OCI-M1 (cell line): Measurements from ENCODE around the gene NKAIN2.
"Not testable (repeated sequence)": the region's sequence is repeated elsewhere in the genome, so short reads cannot be mapped to it uniquely, and the experiment has no call there.

Experiments used
- DNase-seq: peaks from one replicate; lab custom pipeline; 2025; lab: John Stamatoyannopoulos, UW

NKAIN2 gene

DNA sequence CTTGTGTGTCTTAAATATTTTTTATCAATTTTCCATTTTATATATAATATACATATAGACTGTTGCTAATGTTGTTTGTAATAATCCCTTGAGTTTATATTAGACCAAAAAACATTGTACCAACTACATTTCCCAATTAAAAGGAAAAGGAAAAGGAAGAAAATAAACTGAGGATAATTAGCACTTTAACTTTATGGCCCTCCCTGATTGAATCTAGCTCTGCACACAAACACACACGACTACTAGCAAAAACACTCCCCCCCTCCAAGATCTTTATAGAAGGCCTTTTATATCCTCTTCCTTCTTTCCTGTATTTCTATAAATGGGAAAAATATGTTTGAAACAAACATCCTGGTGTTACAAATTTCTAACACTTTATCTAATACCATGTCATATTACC lies 276.8 kb downstream of the NKAIN2 start:
- no peak for DNase-seq

DNA sequence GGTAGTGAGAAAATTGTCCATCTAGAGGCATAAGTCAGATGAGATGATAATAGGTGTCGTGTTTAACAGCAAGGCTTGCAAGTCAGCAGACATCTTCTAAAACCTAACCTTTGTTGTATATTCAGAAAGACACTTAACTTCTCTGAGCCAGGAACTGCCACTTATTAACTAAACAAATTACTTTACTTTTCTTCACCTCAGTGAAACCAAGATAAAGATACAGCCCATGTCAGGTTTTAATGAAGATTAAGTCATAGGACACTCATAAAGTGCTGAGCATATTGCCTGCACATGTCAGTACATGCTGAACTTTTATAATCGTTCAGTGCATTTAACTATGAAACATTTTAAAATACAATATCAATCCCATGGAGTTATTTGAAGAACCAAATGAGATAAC lies 286.8 kb downstream of the NKAIN2 start:
- no peak for DNase-seq

DNA sequence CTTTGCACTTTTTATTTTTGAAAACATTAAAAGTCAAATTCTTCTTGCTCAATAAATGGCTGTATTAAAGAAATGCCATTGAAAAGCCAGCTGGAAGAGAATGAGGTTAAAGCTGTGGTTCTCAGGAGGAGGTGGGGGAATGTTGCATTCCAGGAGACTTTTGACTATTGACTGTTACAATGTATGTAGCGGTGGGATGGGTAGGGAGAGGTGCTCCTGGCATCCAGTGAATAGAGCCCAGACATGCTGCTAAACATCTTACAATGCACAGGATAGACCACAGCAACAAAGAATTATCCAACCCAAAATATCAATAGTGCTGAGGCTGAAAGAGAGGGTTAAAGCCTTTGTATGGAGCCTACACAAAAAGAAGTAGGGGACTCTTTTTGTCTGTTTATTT lies 295.9 kb downstream of the NKAIN2 start:
- no peak for DNase-seq

DNA sequence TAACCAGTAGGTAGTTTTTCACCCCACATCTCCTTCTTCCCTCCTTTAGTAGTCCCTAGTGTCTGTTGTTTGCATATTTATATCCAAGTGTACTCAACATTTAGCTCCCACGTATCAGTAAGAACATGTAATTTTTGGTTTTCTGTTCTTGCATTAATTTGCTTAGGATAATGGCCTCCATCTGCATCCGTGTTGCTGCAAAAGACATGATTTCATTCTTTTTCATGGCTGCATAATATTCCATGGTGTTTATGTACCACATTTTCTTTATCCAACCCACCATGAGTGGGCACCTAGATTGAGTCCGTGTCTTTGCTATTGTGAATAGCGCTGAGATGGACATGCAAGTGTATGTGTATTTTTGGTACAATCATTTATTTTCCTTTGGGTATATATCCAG lies 306.8 kb downstream of the NKAIN2 start:
- no peak for DNase-seq

DNA sequence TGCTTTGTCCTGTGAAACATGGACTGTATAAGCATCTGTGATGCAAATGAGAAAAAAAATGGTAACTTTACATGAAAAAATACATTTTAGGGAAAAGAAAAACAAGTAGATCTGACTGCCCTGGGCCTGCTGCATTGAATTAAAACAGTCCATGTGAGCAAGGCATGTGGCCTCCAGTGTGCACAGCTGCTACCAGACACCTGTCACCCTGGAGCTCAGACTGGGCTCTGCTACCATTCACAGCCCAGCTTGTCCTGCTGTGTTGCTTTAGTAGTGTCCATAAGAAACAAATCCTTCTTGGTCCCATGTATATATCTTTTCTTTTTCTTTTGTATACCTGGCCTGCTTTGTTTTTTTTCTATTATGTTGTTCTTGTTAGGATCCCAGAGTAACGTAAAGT lies 315.9 kb downstream of the NKAIN2 start:
- no peak for DNase-seq

DNA sequence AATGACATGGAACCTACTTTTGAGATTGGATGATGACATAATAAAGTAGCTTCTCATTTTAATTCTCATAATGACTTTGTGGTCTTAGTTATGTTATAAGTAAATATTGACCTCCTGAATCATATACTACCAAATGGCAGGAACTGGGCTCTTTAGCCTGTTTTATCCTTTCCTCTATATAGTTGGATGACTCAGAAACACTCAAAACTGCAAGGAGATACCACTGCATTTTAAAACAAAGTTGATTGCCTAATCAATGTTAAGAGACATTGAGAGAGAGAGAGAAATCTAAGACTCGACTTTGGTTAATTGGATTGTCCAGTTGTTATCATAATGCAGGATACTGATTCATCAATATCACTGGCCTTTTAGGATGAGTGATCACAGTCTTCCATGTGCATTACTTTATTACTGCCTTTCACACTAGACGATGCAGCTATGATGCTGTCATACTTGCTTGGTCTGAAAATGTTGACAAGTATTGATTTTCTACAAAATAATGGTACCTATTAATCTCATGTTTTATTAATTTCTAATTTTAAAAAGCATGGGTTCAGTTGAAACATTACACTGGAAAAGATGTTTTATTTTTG lies 320.0 kb downstream of the NKAIN2 start:
- DNase-seq, result no peak

DNA sequence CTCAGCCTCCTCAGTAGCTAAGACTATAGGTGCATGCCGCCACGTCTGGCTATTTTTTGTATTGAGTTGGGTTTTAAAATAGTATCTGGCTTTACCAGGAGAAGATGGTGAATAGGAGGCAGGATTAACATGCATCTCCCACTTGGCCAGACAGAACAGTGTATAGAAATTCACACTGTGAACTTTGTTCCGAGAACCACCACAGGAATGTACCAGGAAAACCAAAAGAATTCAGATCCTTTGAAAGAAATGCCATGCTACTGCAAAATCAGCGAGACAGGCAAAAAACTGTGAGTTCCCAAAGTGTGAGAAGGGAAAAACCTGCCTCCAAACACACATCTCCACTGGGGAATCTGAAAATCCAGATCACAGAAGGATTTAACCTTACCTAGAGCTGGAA lies 327.6 kb downstream of the NKAIN2 start:
- DNase-seq, result no peak

DNA sequence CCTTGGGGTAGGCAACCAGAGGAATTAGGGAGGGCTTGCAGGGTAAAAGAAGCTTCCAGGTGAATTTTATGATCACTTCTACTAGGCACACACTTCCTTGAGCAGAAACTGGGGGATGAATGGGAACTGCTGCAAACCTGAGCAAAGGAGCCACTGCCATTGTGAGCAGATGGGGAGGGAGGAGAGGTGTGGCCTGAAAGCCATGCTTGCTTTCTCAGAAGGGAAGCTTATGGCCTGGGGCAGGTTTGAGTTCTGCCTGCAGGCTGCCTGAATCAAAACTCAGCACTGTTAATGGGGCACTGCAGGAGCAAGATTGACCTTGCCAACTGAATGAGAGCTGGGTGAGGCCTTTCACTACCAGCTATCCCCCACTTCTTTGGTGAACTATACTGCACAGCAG lies 328.1 kb downstream of the NKAIN2 start:
- no peak for DNase-seq

DNA sequence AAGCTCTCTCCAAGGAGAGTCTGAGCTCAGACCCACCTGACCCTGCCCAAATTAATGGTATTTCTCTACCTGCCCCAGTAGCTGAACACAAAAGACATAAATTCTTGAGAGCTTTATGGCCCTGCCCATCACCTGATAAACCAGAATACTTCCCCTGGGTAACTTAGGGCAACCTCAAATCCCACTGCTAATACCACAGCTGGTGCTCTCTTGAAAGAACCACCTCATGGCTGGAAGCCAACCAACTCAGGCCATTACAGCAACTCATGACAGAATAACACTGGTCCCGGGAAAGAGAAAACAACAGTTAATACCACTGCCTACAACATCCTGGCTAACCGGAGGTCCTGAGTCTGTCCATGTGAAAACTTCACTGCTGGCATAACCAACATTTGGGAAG lies 328.6 kb downstream of the NKAIN2 start:
- DNase-seq, result no peak

DNA sequence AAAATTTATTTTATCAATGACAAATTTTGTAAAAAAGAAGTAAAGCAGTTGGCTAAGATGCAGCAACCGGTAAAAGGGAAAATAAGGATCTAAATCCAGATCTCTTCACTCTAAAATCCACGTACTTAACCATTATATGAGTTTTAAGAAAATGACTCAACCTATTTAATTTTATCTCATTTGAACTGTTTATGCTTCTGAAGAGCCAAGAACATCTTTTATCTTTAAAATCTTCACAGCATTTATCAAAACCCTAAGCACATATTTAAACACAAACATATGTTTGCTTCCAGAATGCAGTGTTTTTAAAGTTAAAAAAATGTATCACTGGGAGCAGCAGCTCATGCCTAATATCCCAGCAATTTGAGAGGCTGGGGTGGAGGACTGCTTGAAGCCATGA lies 339.2 kb downstream of the NKAIN2 start:
- DNase-seq, result no peak

DNA sequence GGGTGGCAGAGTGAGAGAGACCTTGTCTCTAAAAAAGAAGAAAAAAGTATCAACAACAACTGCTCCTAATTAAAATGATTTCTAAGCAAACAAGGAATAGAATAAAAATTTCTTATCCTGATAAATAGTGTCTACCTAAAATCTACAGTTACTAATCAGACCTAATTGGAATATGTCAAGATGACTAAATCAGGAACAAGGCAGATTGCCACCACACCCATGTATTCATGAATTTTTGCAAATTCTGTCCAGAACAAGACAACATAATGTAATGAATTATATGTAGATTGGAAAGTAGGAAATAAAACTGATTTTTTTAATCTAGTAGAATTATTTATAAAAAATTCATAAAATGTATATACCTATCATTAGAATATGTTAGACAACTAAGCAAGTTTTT lies 339.8 kb downstream of the NKAIN2 start:
- DNase-seq, result no peak

DNA sequence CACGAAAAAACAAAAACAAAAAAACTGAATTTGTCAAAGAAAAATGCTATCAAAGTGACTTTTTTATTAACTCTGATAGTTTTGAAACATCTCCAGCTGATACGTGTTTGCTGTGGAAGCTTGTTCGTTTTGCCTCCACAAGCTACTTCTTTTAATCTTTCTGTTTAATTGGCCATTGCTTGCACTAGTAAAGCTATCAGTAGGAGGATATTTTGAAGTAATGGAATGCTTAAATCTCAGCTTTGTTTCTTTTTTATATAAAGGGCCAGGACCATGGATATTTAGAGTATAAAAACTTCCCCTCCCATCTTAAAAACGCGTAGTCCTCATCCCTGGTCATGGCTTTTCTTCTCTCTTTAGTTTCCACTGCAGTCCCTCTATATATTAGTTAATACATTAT lies 344.0 kb downstream of the NKAIN2 start:
- no peak for DNase-seq

DNA sequence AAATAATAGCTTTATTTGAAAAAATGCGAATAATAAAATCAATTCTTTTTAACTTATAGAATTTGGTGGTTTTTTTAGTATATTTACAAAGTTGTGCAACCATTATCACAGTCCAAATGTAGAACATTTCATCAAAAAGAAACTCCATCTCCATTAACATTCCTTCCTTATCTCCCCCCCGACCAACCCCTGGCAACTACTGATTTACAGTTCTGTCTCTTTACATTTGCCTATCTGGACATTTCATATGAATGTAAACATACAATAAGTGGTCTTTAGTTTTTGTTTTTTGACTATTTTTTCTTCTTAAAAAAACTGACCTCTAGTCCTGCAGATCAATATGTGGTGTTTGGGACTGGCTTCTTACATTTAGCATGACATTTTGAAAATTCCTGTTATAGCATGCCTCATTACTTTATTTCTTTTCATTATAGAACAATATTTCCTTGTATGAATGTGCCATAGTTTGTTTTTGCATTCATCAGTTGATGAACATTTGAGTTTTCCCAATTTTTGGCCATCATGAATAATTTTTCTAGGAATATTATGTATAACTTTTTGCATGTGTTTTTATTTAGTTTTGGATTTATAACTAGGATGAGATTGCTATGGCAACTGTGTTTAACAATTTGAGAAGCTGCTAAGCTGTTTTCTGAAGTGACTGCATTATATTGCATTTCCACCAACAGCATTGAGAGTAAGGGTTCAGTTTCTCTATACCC lies 344.7 kb downstream of the NKAIN2 start:
- no peak for DNase-seq

DNA sequence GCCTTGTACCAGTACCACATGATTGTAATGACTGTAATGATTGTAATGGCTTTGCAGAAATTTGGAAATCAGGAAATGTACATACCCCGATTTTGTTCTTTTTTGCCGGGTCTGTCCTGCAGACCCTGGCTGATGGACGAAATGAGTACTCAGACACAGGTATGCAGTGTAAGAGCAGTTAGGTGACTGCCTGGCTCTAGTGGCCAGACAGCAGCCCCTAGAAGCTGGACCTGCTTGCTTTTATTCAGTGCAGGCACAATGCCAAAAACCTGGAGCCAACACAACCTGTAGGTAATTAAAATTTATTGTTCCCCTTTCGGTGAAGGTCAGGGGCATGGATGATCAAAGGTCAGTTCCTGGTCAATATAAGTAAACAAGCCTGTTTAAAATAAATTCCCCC lies 346.0 kb downstream of the NKAIN2 start:
- DNase-seq, result no peak

DNA sequence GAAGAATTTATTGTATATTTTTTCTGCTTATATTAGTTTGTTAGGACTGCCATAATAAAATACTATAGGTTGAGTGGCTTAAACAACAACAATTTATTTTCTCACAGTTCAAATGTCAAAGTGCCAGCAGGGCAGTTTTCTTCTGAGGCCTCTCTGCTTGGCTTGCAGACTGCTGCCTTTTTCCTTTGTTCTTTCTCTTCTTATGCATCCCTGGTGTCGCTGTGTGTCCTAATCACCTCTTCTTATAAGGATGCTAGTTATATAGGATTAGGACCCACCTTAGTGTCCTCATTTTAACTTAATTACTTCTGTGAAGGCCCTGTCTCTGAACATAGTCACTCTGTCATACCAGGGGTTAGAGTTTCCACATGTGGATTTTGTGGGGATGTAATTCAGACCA lies 354.4 kb downstream of the NKAIN2 start:
- no peak for DNase-seq

DNA sequence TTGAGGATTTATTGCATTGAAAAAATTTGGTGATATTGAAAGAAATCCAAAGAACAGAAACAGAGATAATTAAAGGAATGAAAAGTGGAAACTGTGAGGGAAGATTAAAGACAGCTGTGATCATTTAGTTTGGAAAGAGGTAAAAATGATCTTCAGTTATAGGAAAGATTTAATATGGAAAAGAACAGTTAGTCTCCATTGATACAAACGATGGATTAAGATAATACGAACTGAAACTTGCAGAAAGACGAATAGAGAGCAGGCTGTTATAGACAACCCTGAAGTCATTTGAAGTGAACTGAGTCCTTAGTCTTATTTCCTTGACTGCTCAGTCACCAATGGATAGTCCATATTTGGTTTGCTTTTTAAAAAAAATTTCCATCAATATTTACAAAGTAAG lies 360.0 kb downstream of the NKAIN2 start:
- DNase-seq, result no peak

DNA sequence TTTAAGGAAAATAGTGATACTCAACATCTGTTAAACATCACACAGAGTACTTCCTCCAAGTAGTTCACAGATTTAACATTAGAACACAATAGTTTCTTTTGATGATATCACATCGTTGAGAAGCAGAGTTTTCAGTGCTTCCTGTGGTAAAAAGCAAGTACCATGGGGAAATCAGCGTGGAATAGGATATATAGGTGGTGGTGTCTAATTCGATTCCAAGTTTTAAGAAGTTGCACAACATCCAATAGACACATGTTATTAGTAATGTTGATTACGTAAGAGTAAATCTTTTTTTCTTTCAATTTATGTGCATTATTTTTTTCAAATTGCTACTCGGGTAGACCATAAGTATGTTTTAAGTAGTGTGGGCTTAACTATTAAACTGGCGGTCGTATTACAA lies 360.7 kb downstream of the NKAIN2 start:
- no peak for DNase-seq

DNA sequence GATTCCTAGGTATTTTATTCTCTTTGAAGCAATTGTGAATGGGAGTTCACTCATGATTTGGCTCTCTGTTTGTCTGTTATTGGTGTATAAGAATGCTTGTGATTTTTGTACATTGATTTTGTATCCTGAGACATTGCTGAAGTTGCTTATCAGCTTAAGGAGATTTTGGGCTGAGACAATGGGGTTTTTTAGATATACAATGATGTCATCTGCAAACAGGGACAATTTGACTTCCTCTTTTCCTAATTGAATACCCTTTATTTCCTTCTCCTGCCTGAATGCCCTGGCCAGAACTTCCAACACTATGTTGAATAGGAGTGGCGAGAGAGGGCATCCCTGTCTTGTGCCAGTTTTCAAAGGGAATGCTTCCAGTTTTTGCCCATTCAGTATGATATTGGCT lies 363.6 kb downstream of the NKAIN2 start:
- not testable (repeated sequence) for DNase-seq

DNA sequence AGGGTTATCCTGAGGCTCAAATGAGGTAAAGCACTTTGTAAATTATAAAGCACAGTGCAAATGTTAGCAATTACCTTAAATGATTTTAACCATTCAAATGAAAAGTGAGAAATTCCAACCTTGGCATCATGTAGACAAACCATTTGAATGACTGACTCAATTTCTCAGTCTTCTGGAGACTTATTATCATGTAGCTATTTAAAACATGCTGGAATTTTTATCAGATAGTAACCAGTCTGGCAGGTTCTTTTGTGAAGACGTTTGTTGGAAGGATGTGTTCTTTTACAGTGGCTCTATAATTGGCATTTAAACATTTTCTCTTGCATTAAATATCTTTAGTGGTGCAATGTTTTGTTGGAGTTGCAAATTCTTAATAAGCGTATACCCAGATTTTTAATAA lies 386.6 kb downstream of the NKAIN2 start:
- no peak for DNase-seq

DNA sequence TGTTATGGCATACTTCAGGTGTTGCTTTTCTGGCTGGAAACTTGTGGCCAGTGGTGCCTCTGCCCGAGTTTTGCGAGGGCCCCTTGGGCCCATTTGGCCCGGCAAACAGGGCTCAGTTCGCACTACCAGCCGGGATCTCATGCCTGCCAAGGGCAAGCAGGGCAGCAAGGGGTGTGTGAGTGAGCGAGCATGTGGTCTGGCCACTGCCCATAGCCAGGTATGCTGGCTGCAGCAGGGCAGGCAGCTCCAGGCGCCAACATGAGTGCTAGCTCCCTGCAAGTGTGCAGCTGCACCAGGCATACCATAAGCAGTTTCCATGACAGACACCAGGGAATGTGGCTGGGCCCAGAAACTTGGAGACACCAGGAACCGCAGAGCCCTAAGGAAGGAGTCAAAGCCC lies 389.5 kb downstream of the NKAIN2 start:
- no peak for DNase-seq

DNA sequence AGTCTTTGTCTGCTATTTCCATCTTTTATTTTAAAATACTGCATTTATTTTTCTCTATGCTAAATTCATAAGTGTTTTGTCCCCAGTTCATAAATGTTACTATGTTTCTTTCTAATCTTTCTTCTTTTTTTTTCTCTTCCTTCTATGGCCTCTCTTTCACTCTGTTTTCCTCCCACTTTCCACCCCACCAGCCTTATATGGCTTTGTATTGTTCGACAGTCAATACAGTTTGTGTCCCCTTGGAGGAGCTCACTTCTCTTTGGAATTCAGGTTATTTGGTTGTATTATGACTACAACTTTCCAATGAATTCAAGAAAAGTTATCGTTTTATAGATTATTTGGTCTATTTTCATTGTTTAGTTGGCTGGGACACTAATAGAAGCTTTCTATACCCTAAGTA lies 393.5 kb downstream of the NKAIN2 start:
- DNase-seq, result peak; percentile 43

DNA sequence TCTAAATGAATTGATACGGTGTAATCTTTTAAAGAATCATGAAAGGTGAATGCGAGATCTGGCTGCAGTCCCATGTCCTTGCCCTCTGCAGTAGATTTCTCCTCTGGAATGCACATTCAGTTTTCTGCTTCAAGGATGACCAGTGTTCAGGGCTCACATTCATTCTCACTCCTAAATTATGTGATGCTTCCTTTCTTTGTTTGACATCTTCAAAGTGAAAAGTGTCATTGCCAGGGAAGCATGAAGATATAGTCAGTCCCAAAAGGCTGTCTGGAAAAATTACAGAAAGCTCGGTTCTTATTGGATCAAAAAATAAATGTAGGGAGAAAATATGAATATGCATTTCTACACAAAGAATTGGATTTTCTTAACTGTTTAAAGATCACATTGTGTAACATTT lies 395.6 kb downstream of the NKAIN2 start:
- no peak for DNase-seq

DNA sequence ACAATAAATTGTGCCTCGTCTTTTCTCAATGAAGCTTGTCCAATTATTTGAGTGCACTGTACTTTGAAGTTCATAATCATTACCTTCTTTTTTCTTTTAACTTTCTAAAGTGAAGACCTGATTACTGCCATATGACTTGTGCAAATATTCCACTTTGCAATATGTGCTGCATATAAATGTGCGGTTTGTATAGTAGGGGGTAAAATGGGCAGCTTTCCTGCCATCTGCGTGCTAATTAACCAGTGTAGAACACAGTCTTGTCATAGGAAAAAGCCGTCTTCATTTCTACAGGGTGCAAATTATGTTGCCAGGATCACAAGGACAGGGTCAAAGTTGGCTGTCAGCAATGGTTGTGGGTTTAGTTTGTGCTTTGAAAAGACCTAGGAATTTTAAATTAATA lies 397.0 kb downstream of the NKAIN2 start:
- no peak for DNase-seq

DNA sequence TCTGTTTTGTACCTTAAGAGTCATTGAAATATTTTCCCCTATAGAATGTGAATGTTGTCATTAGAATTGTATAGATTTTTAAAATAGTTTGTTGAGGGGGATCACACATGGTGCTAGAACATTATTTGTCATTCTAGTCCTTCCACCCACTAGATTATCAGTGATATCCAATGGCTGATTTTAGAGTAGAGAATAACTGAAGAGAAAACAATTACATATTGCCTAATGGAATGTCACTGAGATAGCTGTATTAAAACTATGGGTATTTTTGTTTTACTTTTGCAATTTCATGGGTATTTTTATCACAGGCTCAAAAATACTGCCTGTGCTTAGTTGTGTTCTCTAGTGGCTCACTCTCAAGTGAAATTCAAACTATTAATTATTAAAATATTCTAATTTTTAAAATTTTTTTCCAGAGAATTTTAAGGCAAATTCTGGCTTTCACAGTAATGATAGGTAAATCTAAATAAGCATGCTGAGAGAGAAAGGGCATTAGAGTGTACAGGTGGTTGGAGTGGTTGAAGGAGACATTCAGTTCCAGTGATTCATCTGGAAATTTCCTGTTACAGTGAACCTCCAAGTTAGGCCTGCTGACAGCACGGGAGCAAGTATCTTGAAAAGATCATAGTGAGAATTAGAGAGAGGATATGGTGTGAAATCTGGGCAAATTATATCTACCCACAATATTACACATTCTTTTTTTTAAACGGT lies 399.6 kb downstream of the NKAIN2 start:
- DNase-seq, result no peak
